T-helper 2 cell (primary cell): ENCODE measurements around the gene ABAT.
"Not testable (repeated sequence)": the region's sequence is repeated elsewhere in the genome, so short reads cannot be mapped to it uniquely, and the experiment has no call there.

ENCODE experiments used
- DNase-seq, 5 experiments: peaks; one replicate each; pipeline versions ENCODE4 v3.0.0 to v3.0.0-alpha.2; 2012 to 2022

Gene ABAT

GRCh38 chr16:8718851-8719680, 44.6 kb downstream of the ABAT start:
- no peak for DNase-seq

GRCh38 chr16:8720080-8720966, 45.9 kb downstream of the ABAT start:
- no peak for DNase-seq

- no peak for DNase-seq
Observed at GRCh38 chr16:8720967-8721308, 46.5 kb downstream of the ABAT start.

GRCh38 chr16:8721336-8722024, 47.1 kb downstream of the ABAT start:
- DNase-seq, result no peak

GRCh38 chr16:8722025-8722348, 47.6 kb downstream of the ABAT start:
- DNase-seq, result no peak

- no peak for DNase-seq
Observed at GRCh38 chr16:8725513-8726178, 51.2 kb downstream of the ABAT start.

GRCh38 chr16:8727131-8727806, 52.9 kb downstream of the ABAT start:
- no peak for DNase-seq

- DNase-seq, result no peak
Observed at GRCh38 chr16:8727857-8728618, 53.6 kb downstream of the ABAT start.

GRCh38 chr16:8729779-8730334, 55.4 kb downstream of the ABAT start:
- DNase-seq, result no peak

GRCh38 chr16:8730335-8730915, 56.0 kb downstream of the ABAT start:
- DNase-seq, result no peak

- DNase-seq, result no peak
Observed at GRCh38 chr16:8733849-8734540, 59.6 kb downstream of the ABAT start.

GRCh38 chr16:8735574-8735973, 61.2 kb downstream of the ABAT start:
- DNase-seq, result no peak

- DNase-seq, result no peak
Observed at GRCh38 chr16:8736123-8736668, 61.8 kb downstream of the ABAT start.

GRCh38 chr16:8739151-8739550, 64.7 kb downstream of the ABAT start:
- DNase-seq, result no peak

GRCh38 chr16:8739989-8740704, 65.7 kb downstream of the ABAT start:
- DNase-seq, result no peak

GRCh38 chr16:8740775-8741355, 66.4 kb downstream of the ABAT start:
- no peak for DNase-seq

- no peak for DNase-seq
Observed at GRCh38 chr16:8741636-8742035, 67.2 kb downstream of the ABAT start.

- DNase-seq, result no peak
Observed at GRCh38 chr16:8742068-8742467, 67.7 kb downstream of the ABAT start.

- not testable (repeated sequence) for DNase-seq
Observed at GRCh38 chr16:8748944-8749343, 74.5 kb downstream of the ABAT start.
